ENCODE data around the gene PPP1R9B. TPM values are rescaled to one million over a fixed set of nuclear protein-coding genes. Genes with fewer than 3 reads are reported as not detected.

PPP1R9B gene
- total RNA-seq, 1 experiment from 2014 or later, result 21.7 TPM

DNA sequence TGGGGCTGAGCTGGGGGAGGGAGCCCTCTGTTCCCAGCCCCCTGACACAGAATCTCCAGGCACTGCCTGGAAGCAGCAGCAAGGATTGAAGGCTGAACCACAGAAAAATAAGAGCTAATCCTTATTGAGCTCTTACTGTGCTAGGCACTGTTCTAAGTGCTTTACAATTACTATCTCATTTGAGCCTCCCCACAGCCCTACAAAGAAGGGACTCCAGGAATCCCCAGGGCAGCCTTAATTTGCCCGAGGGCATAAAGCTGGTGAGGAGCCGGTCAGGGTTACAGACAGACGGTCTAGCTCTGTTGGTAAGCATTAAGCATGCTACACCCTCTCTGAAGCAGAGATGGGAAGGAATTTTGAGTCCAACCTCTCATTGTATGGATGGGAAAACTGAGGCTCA lies 27.5 kb downstream of the PPP1R9B start:
- no peak overlapping the region for H3K4me3 Mint-ChIP-seq
- no peaks in the 10 kb centered on the region for H3K9me3 Mint-ChIP-seq
- H3K4me1 Mint-ChIP-seq, result peaks cover 30% of the 10 kb centered on the region
- CTCF ChIA-PET, result interaction anchor here (0.7 to 2.6 kb wide), 16 partner anchors 8 to 239 kb away, joined by 3 to 27 read pairs (median 8); partner anchors contain the start of genes PDK2 and PPP1R9B
- no peak overlapping the region for H3K27ac Mint-ChIP-seq
- ATAC-seq (no peak; the same call in 1 of the 2 replicates), DNase-seq (ENCODE audit: low spot score) (no peak)
- no peak for TF ChIP-seq ZBTB21 (CRISPR knock-in tag; IDR thresholded peaks at IDR 0.05; ENCODE audit: borderline replicate concordance)
- POLR2A ChIA-PET, result no interaction called here
- peaks cover 43% of the 10 kb centered on the region for H3K27me3 Mint-ChIP-seq (ENCODE audit: low read depth)
- H3K36me3 Mint-ChIP-seq, result no peaks in the 10 kb centered on the region

DNA sequence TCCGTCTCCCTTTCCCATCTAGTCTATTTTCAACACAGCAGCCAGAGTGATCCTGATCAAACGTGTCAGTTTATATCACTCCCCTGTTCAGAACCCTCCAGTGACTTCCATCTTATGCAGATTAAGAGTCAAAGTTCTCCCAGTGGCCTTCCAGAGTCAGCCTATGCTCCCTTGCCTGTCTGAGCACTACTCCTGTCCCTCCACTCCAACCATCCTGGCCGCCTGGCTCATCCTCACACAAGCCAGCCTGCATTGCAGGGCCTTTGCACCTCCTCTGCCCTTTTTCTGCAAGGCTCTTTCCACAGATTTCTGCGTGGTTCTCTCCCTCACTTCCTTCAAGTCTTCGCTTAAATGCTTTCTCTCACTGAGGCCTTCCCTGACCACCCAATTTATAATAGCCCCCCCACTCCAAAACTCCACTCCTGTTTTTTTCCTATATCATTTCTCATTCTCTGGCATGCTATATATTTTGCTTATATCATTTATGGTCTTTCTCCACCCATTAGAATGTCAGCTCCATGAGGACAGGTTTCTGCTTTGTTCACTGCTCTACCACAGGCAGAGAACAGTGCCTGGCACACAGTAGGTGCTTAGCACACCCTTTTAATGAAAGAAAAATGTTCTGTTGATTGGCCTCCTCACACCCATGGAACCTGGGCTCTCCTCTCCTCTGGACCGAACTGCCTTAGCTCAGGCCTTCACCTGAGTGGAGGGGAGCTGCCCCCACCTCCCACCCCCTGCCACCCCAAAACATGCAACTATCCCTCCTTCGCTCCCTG lies 29.8 kb downstream of the PPP1R9B start:
- peaks cover 30% of the 10 kb centered on the region for H3K4me1 Mint-ChIP-seq
- ChIA-PET POLR2A (no interaction called here), CTCF (interaction anchor here (1.0 to 1.4 kb wide), 3 partner anchors 19 to 64 kb away, joined by 3 to 4 read pairs (median 4); no protein-coding TSS in a partner anchor)
- peaks cover 60% of the 10 kb centered on the region for H3K27me3 Mint-ChIP-seq (ENCODE audit: low read depth)
- no peak for TF ChIP-seq NFYB (CRISPR knock-in tag; conservative IDR thresholded peaks at IDR 0.05; ENCODE audit: low read depth)
- no peak for TF ChIP-seq ZNF263 (CRISPR knock-in tag; IDR thresholded peaks at IDR 0.05; ENCODE audit: low read depth)
- TF ChIP-seq, protein P1, sequence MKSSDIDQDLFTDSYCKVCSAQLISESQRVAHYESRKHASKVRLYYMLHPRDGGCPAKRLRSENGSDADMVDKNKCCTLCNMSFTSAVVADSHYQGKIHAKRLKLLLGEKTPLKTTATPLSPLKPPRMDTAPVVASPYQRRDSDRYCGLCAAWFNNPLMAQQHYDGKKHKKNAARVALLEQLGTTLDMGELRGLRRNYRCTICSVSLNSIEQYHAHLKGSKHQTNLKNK (CRISPR knock-in tag; IDR thresholded peaks at IDR 0.05), result no peak
- no peak for TF ChIP-seq CBFB (CRISPR knock-in tag; IDR thresholded peaks at IDR 0.05; ENCODE audit: low read depth)
- TF ChIP-seq, protein P2, sequence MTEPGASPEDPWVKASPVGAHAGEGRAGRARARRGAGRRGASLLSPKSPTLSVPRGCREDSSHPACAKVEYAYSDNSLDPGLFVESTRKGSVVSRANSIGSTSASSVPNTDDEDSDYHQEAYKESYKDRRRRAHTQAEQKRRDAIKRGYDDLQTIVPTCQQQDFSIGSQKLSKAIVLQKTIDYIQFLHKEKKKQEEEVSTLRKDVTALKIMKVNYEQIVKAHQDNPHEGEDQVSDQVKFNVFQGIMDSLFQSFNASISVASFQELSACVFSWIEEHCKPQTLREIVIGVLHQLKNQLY (CRISPR knock-in tag; IDR thresholded peaks at IDR 0.05), result no peak
- TF ChIP-seq JUN (CRISPR knock-in tag; IDR thresholded peaks at IDR 0.05), result no peak
- no peak for TF ChIP-seq ZNF416 (CRISPR knock-in tag; IDR thresholded peaks at IDR 0.05)
- TF ChIP-seq, protein P3, sequence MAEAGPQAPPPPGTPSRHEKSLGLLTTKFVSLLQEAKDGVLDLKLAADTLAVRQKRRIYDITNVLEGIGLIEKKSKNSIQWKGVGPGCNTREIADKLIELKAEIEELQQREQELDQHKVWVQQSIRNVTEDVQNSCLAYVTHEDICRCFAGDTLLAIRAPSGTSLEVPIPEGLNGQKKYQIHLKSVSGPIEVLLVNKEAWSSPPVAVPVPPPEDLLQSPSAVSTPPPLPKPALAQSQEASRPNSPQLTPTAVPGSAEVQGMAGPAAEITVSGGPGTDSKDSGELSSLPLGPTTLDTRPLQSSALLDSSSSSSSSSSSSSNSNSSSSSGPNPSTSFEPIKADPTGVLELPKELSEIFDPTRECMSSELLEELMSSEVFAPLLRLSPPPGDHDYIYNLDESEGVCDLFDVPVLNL (CRISPR knock-in tag; IDR thresholded peaks at IDR 0.05; ENCODE audit: borderline replicate concordance, low read depth), result no peak
- TF ChIP-seq ATF1 (CRISPR knock-in tag; IDR thresholded peaks at IDR 0.05), result no peak
- TF ChIP-seq GABPB1 (CRISPR knock-in tag; IDR thresholded peaks at IDR 0.05), result no peak
- TF ChIP-seq, protein P4, sequence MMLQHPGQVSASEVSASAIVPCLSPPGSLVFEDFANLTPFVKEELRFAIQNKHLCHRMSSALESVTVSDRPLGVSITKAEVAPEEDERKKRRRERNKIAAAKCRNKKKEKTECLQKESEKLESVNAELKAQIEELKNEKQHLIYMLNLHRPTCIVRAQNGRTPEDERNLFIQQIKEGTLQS (CRISPR knock-in tag; conservative IDR thresholded peaks at IDR 0.05), result no peak
- TF ChIP-seq, protein P5, sequence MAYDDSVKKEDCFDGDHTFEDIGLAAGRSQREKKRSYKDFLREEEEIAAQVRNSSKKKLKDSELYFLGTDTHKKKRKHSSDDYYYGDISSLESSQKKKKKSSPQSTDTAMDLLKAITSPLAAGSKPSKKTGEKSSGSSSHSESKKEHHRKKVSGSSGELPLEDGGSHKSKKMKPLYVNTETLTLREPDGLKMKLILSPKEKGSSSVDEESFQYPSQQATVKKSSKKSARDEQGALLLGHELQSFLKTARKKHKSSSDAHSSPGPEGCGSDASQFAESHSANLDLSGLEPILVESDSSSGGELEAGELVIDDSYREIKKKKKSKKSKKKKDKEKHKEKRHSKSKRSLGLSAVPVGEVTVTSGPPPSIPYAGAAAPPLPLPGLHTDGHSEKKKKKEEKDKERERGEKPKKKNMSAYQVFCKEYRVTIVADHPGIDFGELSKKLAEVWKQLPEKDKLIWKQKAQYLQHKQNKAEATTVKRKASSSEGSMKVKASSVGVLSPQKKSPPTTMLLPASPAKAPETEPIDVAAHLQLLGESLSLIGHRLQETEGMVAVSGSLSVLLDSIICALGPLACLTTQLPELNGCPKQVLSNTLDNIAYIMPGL (CRISPR knock-in tag; IDR thresholded peaks at IDR 0.05), result no peak
- H3K4me3 Mint-ChIP-seq, result no peak overlapping the region
- DNase-seq (ENCODE audit: low spot score), result no peak
- H3K36me3 Mint-ChIP-seq, result no peaks in the 10 kb centered on the region
- H3K9me3 Mint-ChIP-seq, result no peaks in the 10 kb centered on the region
- ATAC-seq, result no peak
- H3K27ac Mint-ChIP-seq, result no peak overlapping the region

DNA sequence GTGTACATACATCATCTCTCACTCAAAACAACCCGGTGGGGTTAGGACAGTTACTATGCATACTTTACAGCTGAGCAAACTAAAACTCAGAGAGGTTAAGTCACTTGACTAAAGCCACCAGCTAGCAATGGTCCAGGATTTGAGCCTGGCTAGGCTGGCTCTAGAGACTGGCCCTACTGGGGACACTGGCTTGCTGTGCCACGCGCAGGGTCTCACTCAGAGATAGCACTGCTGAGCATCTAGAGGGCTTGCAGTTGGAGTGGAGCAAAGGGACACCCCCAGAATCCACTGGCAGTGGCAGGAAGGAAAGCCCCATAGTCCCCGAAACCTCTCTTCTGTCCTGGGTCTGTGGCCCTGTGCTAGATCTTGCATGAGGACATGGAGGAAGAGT lies 31.7 kb downstream of the PPP1R9B start:
- H3K27me3 Mint-ChIP-seq (ENCODE audit: low read depth), result peaks cover 65% of the 10 kb centered on the region
- peaks cover 34% of the 10 kb centered on the region for H3K4me1 Mint-ChIP-seq
- TF ChIP-seq, protein P6, sequence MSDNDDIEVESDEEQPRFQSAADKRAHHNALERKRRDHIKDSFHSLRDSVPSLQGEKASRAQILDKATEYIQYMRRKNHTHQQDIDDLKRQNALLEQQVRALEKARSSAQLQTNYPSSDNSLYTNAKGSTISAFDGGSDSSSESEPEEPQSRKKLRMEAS (CRISPR knock-in tag; IDR thresholded peaks at IDR 0.05), result no peak
- no peak for TF ChIP-seq RELA (CRISPR knock-in tag; IDR thresholded peaks at IDR 0.05; ENCODE audit: borderline replicate concordance)
- no peak for TF ChIP-seq NFYB (CRISPR knock-in tag; conservative IDR thresholded peaks at IDR 0.05; ENCODE audit: low read depth)
- TF ChIP-seq GRHL2 (CRISPR knock-in tag; IDR thresholded peaks at IDR 0.05; ENCODE audit: insufficient replicate concordance, severe bottlenecking), result no peak
- TF ChIP-seq, protein P7, sequence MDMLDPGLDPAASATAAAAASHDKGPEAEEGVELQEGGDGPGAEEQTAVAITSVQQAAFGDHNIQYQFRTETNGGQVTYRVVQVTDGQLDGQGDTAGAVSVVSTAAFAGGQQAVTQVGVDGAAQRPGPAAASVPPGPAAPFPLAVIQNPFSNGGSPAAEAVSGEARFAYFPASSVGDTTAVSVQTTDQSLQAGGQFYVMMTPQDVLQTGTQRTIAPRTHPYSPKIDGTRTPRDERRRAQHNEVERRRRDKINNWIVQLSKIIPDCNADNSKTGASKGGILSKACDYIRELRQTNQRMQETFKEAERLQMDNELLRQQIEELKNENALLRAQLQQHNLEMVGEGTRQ (CRISPR knock-in tag; IDR thresholded peaks at IDR 0.05), result no peak
- TF ChIP-seq FOXP1 (CRISPR knock-in tag; IDR thresholded peaks at IDR 0.05; ENCODE audit: borderline replicate concordance), result no peak
- TF ChIP-seq ETV6 (CRISPR knock-in tag; IDR thresholded peaks at IDR 0.05), result no peak
- ATAC-seq (no peak), DNase-seq (ENCODE audit: low spot score) (no peak)
- H3K9me3 Mint-ChIP-seq, result no peaks in the 10 kb centered on the region
- no peaks in the 10 kb centered on the region for H3K36me3 Mint-ChIP-seq
- no peak overlapping the region for H3K4me3 Mint-ChIP-seq
- POLR2A ChIA-PET, result no interaction called here
- CTCF ChIA-PET, result interaction anchor here (0.7 to 3.0 kb wide), 5 partner anchors 25 to 81 kb away, joined by 3 to 27 read pairs (median 4); partner anchors contain the start of gene PPP1R9B
- no peak overlapping the region for H3K27ac Mint-ChIP-seq

All from WTC11 (cell line).